SK-MEL-5 (cell line): ENCODE results near the gene HPS4. TPM values are rescaled to one million over a fixed set of nuclear protein-coding genes. Genes with fewer than 3 reads are reported as not detected.
"Not testable (repeated sequence)": the region's sequence is repeated elsewhere in the genome, so short reads cannot be mapped to it uniquely, and the experiment has no call there.

Experiments
- DNase-seq: peaks from one replicate; pipeline ENCODE4 v3.0.0-alpha.2; 2016; ENCODE audit warnings: low read depth, low spot score
- in situ Hi-C: cut with HindIII; loops from 2 replicates; pipeline ENCODE4 v1.10.0; 2016; ENCODE audit warnings: low sequenced_read_pairs, high pct_unique_total_duplicates, low pct_unique_long_range_greater_than_20kb
- total RNA-seq: library from RNA; depleted of rRNA; stranded (reverse); fragments of >200 nt; shearing (Covaris generic); gene quantifications from 2 replicates; pipeline ENCODE4 v1.2.3, GENCODE V29; 2014; rRNA removed

HPS4 gene
- total RNA-seq, 1 experiment from 2014 or later: 351 TPM

GRCh38 chr22:26408562-26409220 is 74.9 kb downstream of the HPS4 start:
- in situ Hi-C loops, DNase-seq: not testable (repeated sequence)

DNA sequence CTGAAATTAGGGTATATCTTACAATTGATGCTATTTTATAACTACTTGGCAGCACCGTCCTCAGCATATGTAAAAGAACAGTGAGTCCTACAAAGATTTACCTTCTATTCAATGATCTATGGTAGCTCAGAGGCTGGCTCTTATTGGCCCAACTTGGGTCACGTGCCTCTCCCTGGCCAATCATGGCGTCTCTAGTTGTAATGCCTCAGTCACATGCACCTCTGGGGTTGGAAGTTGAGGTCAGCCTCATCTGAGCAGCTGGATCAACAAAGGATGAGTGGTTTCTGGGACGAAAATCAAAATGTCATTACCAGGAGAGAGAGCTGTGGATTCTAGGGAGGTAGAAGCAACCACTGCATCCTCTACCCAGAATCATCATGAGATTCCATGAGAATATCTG is 77.5 kb downstream of the HPS4 start:
- in situ Hi-C loops: no loop called here
- DNase-seq: peak; percentile 45

DNA sequence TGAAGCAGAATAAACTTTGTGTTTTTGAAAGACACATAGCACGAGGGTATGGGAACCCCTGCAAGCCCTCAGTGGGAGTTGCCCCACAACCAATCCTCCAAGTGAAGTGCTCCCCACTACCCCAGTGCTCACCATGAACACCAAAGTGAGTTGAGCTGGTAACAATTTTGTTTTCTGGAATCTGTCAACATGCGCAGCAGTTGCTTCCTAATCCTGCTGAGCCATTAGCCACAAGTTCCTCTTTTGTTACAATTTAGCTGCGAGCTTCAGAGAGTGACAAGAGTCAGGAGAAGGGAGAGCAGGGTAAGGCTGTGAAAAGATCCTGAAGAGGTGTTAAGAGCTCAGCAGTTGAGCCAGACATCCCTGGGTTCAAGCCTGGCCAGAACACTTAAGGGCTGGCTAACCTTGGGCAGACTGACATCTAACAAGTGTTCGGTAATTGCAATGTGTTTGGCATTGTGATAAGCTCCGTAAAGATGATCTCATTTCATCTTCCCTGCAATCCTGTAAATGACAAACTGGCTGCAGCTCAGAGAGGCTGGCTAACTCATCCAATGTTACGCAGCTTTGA is 78.6 kb downstream of the HPS4 start:
- in situ Hi-C loops: no loop called here
- no peak for DNase-seq

GRCh38 chr22:26401726-26402125 is 81.9 kb downstream of the HPS4 start:
- peak; percentile 39 for DNase-seq
- in situ Hi-C loops: no loop called here

Other genes with a start within 250 kb of the HPS4 start
- gene ASPHD2, start 54.5 kb downstream of the HPS4 start, total RNA-seq: 3.5 and 3.9 TPM in 2 replicates
- 138 and 163 TPM in 2 replicates for gene SRRD, start 94 bp upstream of the HPS4 start, total RNA-seq
- gene TFIP11, start 28.7 kb upstream of the HPS4 start, total RNA-seq: 41.1 and 42.6 TPM in 2 replicates
- 25.1 and 30.5 TPM in 2 replicates for gene TPST2, start 106.3 kb upstream of the HPS4 start, total RNA-seq
- gene CRYBB1, start 134.2 kb upstream of the HPS4 start, total RNA-seq: not detected in 2 replicates
- 0.21 and 0.29 TPM in 2 replicates for gene CRYBA4, start 138.2 kb upstream of the HPS4 start, total RNA-seq
- 0.32 and 0.45 TPM in 2 replicates for gene MIAT, start 173.8 kb upstream of the HPS4 start, total RNA-seq